Endodermal cell (in vitro differentiated cells): ENCODE results near the gene WDR7. TPM values are rescaled to one million over a fixed set of nuclear protein-coding genes. Genes with fewer than 3 reads are reported as not detected.

Experiments
- DNase-seq: peaks from one replicate; pipeline ENCODE4 v3.0.0-alpha.2; 2017
- H3K27ac ChIP-seq: 2 replicates; pipeline ENCODE4 v1.5.1; 2013; ENCODE audit warnings: mild to moderate bottlenecking, low read depth, low read length, moderate library complexity
- H3K27me3 ChIP-seq: 2 replicates; pipeline ENCODE4 v1.6.1; 2013; ENCODE audit warnings: mild to moderate bottlenecking, low read length, moderate library complexity; ENCODE audit not compliant: insufficient read depth, control insufficient read depth, poor library complexity, severe bottlenecking
- H3K36me3 ChIP-seq: 2 replicates; pipeline ENCODE4 v1.7.0; 2013; ENCODE audit warnings: mild to moderate bottlenecking, low read length, moderate library complexity; ENCODE audit not compliant: control insufficient read depth, insufficient read depth
- H3K4me1 ChIP-seq: one replicate; pipeline ENCODE4 v1.7.0; 2013; ENCODE audit warnings: low read length; ENCODE audit not compliant: control insufficient read depth, insufficient read depth
- H3K4me3 ChIP-seq: 2 replicates; pipeline ENCODE4 v1.5.1; 2013; ENCODE audit warnings: mild to moderate bottlenecking, low read length, moderate library complexity
- H3K9ac ChIP-seq: 2 replicates; pipeline ENCODE4 v1.6.1; 2013; ENCODE audit warnings: mild to moderate bottlenecking, low read length, moderate library complexity; ENCODE audit not compliant: poor library complexity, severe bottlenecking; ENCODE audit errors: extremely low read depth
- H3K9me3 ChIP-seq: 2 replicates; pipeline ENCODE4 v1.6.1; 2013; ENCODE audit warnings: mild to moderate bottlenecking, low read length, moderate library complexity; ENCODE audit not compliant: control insufficient read depth
- H3K27ac Mint-ChIP-seq: 2 replicates; pipeline ENCODE4 v1.8.0; 2020; ENCODE audit warnings: mixed read lengths
- H3K27me3 Mint-ChIP-seq: 2 replicates; pipeline ENCODE4 v1.8.0; 2021; ENCODE audit warnings: mild to moderate bottlenecking, mixed read lengths; ENCODE audit not compliant: insufficient read depth
- H3K36me3 Mint-ChIP-seq: 2 replicates; pipeline ENCODE4 v1.8.0; 2020; ENCODE audit warnings: low read depth, mixed read lengths
- H3K4me1 Mint-ChIP-seq: 2 replicates; pipeline ENCODE4 v1.8.0; 2020; ENCODE audit warnings: mixed read lengths
- H3K4me3 Mint-ChIP-seq: 2 replicates; pipeline ENCODE4 v1.8.0; 2020; ENCODE audit warnings: mild to moderate bottlenecking, moderate library complexity, mixed read lengths
- H3K9me3 Mint-ChIP-seq: 2 replicates; pipeline ENCODE4 v1.8.0; 2020; ENCODE audit warnings: mild to moderate bottlenecking, mixed read lengths
- WGBS, 2 experiments: methylation state at CpG; one replicate each; pipeline versions ENCODE4 v1.1.5 to v1.1.7; 2013; ENCODE audit warnings: missing lambda C conversion rate in 2 of 2, mixed read lengths in 1 of 2; ENCODE audit not compliant: insufficient coverage in 1 of 2, insufficient read length in 1 of 2; 5-methylcytosine and 5-hydroxymethylcytosine counted together
- total RNA-seq, 2 donors: library from RNA; stranded (reverse); fragmentation: NEBNext Ultra II Directional in 1 of 2; extraction: Animal tissue kit (Norgen Biotek cat#: 25700) in 1 of 2; gene quantifications; 2 replicates in 1 of 2; 3 replicates in 1 of 2; pipeline ENCODE4 v1.2.1, GENCODE V29; 2021
- TF ChIP-seq, protein P1 (sequence below): fragments of 200-600 bp; sonication (generic); conservative IDR thresholded peaks from 2 replicates; pipeline ENCODE4 v1.5.0; 2021; ENCODE audit warnings: antibody characterized with exemption, mild to moderate bottlenecking

Gene WDR7
- total RNA-seq, 2 donors from 2014 or later = 17.1 to 22.5 TPM

DNA sequence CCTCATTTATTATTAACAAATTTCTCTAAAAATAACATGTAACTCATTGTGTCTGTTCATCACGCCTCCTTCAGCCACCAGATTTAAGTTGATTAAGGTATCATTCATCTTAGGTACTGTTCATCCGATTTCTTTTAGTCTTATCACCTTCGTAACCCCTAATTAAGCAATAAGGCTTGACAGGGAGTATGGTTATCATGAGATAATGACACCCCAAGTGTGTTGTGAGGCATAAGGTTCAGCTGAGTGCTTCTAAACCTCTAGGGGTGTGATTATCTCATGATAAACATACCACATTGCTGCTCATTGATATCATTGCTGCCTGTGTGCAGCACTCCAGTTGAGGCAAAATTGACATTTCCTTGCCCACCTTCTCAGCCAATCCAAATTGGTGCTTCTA is 336.9 kb downstream of the WDR7 start:
- Mint-ChIP-seq H3K4me3 (no peak overlapping the region), H3K4me1 (peaks cover 25% of the 10 kb centered on the region), H3K27me3 (no peaks in the 10 kb centered on the region), H3K36me3 (no peaks in the 10 kb centered on the region), H3K9me3 (no peaks in the 10 kb centered on the region), H3K27ac (no peak overlapping the region)
- Histone ChIP-seq H3K27ac (no peak overlapping the region), H3K36me3 (no peaks in the 10 kb centered on the region), H3K4me1 (peaks cover 14% of the 10 kb centered on the region), H3K9ac (no peak overlapping the region), H3K27me3 (no peaks in the 10 kb centered on the region), H3K4me3 (no peak overlapping the region), H3K9me3 (no peaks in the 10 kb centered on the region)
- TF ChIP-seq, protein P1, sequence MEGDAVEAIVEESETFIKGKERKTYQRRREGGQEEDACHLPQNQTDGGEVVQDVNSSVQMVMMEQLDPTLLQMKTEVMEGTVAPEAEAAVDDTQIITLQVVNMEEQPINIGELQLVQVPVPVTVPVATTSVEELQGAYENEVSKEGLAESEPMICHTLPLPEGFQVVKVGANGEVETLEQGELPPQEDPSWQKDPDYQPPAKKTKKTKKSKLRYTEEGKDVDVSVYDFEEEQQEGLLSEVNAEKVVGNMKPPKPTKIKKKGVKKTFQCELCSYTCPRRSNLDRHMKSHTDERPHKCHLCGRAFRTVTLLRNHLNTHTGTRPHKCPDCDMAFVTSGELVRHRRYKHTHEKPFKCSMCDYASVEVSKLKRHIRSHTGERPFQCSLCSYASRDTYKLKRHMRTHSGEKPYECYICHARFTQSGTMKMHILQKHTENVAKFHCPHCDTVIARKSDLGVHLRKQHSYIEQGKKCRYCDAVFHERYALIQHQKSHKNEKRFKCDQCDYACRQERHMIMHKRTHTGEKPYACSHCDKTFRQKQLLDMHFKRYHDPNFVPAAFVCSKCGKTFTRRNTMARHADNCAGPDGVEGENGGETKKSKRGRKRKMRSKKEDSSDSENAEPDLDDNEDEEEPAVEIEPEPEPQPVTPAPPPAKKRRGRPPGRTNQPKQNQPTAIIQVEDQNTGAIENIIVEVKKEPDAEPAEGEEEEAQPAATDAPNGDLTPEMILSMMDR = no peak
- DNase-seq = no peak
- WGBS, 2 experiments = 100% methylated on average over 1 to 3 of the region's 3 CpGs

DNA sequence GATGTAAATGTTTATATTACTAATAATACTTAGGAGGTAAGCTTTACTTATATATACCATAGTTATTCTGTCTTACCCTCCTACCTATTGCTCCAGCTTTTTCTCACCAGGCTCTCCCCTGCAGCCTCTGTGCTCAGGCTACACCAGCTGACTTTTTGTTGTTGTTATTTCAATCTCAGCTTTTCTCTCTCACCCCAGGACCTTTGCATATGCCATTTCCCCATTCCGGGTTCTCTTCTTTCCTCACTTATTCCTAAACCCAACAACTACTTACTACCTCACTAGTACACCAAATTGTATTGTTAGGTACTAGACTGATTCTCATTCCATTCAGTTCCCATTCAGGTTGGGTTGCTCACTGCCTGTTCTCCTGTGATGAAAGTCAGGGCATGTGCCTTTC is 339.5 kb downstream of the WDR7 start:
- DNase-seq = no peak
- Histone ChIP-seq H3K27ac (no peak overlapping the region), H3K9ac (no peak overlapping the region), H3K9me3 (no peaks in the 10 kb centered on the region), H3K27me3 (no peaks in the 10 kb centered on the region), H3K4me1 (peaks cover 14% of the 10 kb centered on the region), H3K36me3 (no peaks in the 10 kb centered on the region), H3K4me3 (no peak overlapping the region)
- Mint-ChIP-seq H3K9me3 (no peaks in the 10 kb centered on the region), H3K27me3 (no peaks in the 10 kb centered on the region), H3K36me3 (no peaks in the 10 kb centered on the region), H3K27ac (no peak overlapping the region), H3K4me1 (peaks cover 21% of the 10 kb centered on the region), H3K4me3 (no peak overlapping the region)
- WGBS, 2 experiments = 95% methylated on average over 1 of the region's 1 CpG; no CpG with 5 or more reads in 1 of the 2 experiments
- TF ChIP-seq, protein P1 = no peak

DNA sequence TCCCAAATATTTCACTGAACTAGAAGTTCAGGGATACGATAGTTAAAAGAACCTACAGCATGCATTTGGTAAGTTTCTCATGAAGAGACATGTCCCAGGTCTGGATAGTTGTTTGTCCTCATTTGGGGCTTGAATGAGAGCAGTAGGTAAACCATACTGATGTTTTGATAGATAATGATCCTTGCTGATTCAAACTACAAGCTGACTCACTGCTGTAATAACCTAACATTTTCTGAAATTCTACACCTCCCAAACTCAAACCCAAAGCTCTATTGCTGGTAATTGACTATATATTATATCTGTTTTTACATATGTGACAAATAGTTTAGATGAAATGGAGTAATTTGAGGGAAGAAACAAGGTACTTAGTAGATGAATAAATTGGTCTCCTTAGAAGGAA is 341.6 kb downstream of the WDR7 start:
- Histone ChIP-seq H3K27ac (no peak overlapping the region), H3K4me3 (no peak overlapping the region), H3K27me3 (no peaks in the 10 kb centered on the region), H3K9me3 (no peaks in the 10 kb centered on the region), H3K36me3 (no peaks in the 10 kb centered on the region), H3K4me1 (peaks cover 7% of the 10 kb centered on the region), H3K9ac (no peak overlapping the region)
- H3K36me3 Mint-ChIP-seq = no peaks in the 10 kb centered on the region
- no peak for DNase-seq
- H3K27me3 Mint-ChIP-seq = no peaks in the 10 kb centered on the region
- H3K4me3 Mint-ChIP-seq = no peak overlapping the region
- no peaks in the 10 kb centered on the region for H3K9me3 Mint-ChIP-seq
- peaks cover 7% of the 10 kb centered on the region for H3K4me1 Mint-ChIP-seq
- H3K27ac Mint-ChIP-seq = no peak overlapping the region
- WGBS, 2 experiments = 94 to 100% methylated on average over 1 of the region's 1 CpG
- TF ChIP-seq, protein P1 = no peak
